GM12891 (cell line): ENCODE data around the gene ZBTB48.

Source experiments
- PAX5 ChIP-seq: IDR thresholded peaks from 2 replicates; pipeline ENCODE4 v1.6.1; 2011; ENCODE audit warnings: low read length, moderate library complexity, mild to moderate bottlenecking; ENCODE audit not compliant: insufficient read depth, severe bottlenecking
- POLR2A ChIP-seq: IDR thresholded peaks from 2 replicates; pipeline ENCODE4 v1.6.1; 2011; ENCODE audit warnings: low read depth, low read length, control low read depth
- POLR2AphosphoS5 ChIP-seq: IDR thresholded peaks from 2 replicates; pipeline ENCODE4 v1.6.1; 2011; ENCODE audit warnings: low read depth, low read length, control low read depth
- POU2F2 ChIP-seq: IDR thresholded peaks from 2 replicates; pipeline ENCODE4 v1.6.1; 2011; ENCODE audit warnings: low read depth, mild to moderate bottlenecking, control low read depth, low read length, moderate library complexity
- SPI1 ChIP-seq: IDR thresholded peaks from 2 replicates; pipeline ENCODE4 v1.6.1; 2011; ENCODE audit warnings: low read depth, low read length, control low read depth
- TAF1 ChIP-seq: IDR thresholded peaks from 2 replicates; pipeline ENCODE4 v1.6.1; 2011; ENCODE audit warnings: low read depth, low read length, control low read depth

DNA sequence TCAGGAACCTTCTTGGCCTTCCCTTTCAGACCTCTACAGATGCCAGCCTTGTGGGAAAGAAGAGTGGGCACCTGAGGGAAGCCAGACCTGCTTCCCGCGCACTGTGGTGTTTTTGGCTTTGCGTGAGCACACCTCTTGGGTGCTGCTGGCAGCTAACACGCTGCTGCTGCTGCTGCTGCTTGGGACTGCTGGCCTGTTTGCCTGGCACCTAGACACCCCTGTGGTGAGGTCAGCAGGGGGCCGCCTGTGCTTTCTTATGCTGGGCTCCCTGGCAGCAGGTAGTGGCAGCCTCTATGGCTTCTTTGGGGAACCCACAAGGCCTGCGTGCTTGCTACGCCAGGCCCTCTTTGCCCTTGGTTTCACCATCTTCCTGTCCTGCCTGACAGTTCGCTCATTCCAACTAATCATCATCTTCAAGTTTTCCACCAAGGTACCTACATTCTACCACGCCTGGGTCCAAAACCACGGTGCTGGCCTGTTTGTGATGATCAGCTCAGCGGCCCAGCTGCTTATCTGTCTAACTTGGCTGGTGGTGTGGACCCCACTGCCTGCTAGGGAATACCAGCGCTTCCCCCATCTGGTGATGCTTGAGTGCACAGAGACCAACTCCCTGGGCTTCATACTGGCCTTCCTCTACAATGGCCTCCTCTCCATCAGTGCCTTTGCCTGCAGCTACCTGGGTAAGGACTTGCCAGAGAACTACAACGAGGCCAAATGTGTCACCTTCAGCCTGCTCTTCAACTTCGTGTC, 995 bp upstream of the ZBTB48 start:
- TF ChIP-seq POLR2A = no peak
- no peak for TF ChIP-seq POLR2AphosphoS5
- no peak for TF ChIP-seq PAX5
- TF ChIP-seq TAF1 = no peak
- no peak for TF ChIP-seq SPI1
- no peak for TF ChIP-seq POU2F2
